Spleen (tissue), 11 donors: ENCODE results near the gene KREMEN2. TPM values are rescaled to one million over a fixed set of nuclear protein-coding genes. Genes with fewer than 3 reads are reported as not detected.
"Not testable (repeated sequence)": the region's sequence is repeated elsewhere in the genome, so short reads cannot be mapped to it uniquely, and the experiment has no call there.

Experiments
- DNase-seq: peaks from one replicate; pipeline ENCODE4 v3.0.0-alpha.2; 2020
- H3K27ac ChIP-seq, 8 donors: fragments of 200-600 bp; sonication (generic) in 7 of 8; 1 replicate in 4 of 8; 2 replicates in 4 of 8; pipeline versions ENCODE4 v1.5.0 to v1.8.0; 2016 to 2021; ENCODE audit warnings: inconsistent platforms in 4 of 8, mild to moderate bottlenecking in 4 of 8, moderate library complexity in 1 of 8
- H3K27me3 ChIP-seq, 7 donors: fragments of 200-600 bp; sonication (generic) in 6 of 7; replicated peaks in 1 of 7; 1 replicate in 4 of 7; 2 replicates in 3 of 7; pipeline versions ENCODE4 v1.5.0 to v1.8.0; 2016 to 2021; ENCODE audit warnings: inconsistent platforms in 3 of 7, mild to moderate bottlenecking in 1 of 7
- H3K36me3 ChIP-seq, 6 donors: fragments of 200-600 bp; sonication (generic) in 5 of 6; 1 replicate in 4 of 6; 2 replicates in 2 of 6; pipeline versions ENCODE4 v1.5.0 to v1.8.0; 2016 to 2021; ENCODE audit warnings: inconsistent platforms in 2 of 6
- H3K4me1 ChIP-seq, 6 donors: fragments of 200-600 bp; sonication (generic) in 5 of 6; 1 replicate in 3 of 6; 2 replicates in 3 of 6; pipeline versions ENCODE4 v1.5.0 to v1.8.0; 2016 to 2021; ENCODE audit warnings: inconsistent platforms in 3 of 6
- H3K4me3 ChIP-seq, 8 donors: fragments of 200-600 bp; sonication (generic) in 7 of 8; 1 replicate in 4 of 8; 2 replicates in 4 of 8; pipeline versions ENCODE4 v1.5.0 to v1.8.0; 2016 to 2021; ENCODE audit warnings: inconsistent platforms in 4 of 8, mild to moderate bottlenecking in 4 of 8, moderate library complexity in 2 of 8
- H3K9me3 ChIP-seq, 8 donors: fragments of 200-600 bp; sonication (generic) in 7 of 8; 1 replicate in 4 of 8; 2 replicates in 4 of 8; pipeline versions ENCODE4 v1.5.0 to v1.8.0; 2016 to 2021; ENCODE audit warnings: inconsistent platforms in 4 of 8
- POLR2A ChIP-seq, 3 donors: fragments of 450-650 bp; IDR thresholded peaks; one replicate each; pipeline ENCODE4 v1.5.1; 2017; ENCODE audit warnings: antibody characterized with exemption in 3 of 3, mild to moderate bottlenecking in 1 of 3
- POLR2AphosphoS5 ChIP-seq, 3 donors: sonication (generic); formaldehyde crosslinking; IDR thresholded peaks; one replicate each; pipeline ENCODE4 v1.5.1; 2017; ENCODE audit warnings: antibody characterized with exemption in 3 of 3
- WGBS, 5 donors: extraction: QIAGEN DNeasy Blood & Tissue Kit in 3 of 5; methylation state at CpG; one replicate each; pipeline versions ENCODE4 v1.1.5 to v1.1.7; 2013 to 2018; 5-methylcytosine and 5-hydroxymethylcytosine counted together
- intact Hi-C: fragments of 100-400 bp; cut with DNase I; formaldehyde crosslinking; loops from one replicate; pipeline ENCODE4 v1.15.0; 2023; ENCODE audit warnings: low total_unique reads
- polyA plus RNA-seq, 3 donors: library from polyadenylated mRNA; stranded (reverse); fragments of 200-250 nt; gene quantifications; one replicate each; pipeline ENCODE4 v1.2.1, GENCODE V29; 2013
- total RNA-seq, 7 donors: library from RNA; depleted of rRNA in 3 of 7; stranded (reverse); fragments of >200 nt in 3 of 7; fragmentation: NEBNext Ultra II Directional in 4 of 7; extraction: Animal tissue kit (Norgen Biotek cat#: 25700) in 4 of 7; gene quantifications; one replicate each; pipeline versions ENCODE4 v1.1.0 to v1.2.1, GENCODE V29; 2016 to 2021
- TF ChIP-seq, protein P1 (sequence below), 11 experiments: fragments of 200-600 bp in 7 of 11; fragments of 450-650 bp in 4 of 11; sonication (generic) in 4 of 11; IDR thresholded peaks in 8 of 11; conservative IDR thresholded peaks in 3 of 11; 1 replicate in 7 of 11; 2 replicates in 4 of 11; pipeline versions ENCODE4 v1.4.0 to v1.8.0; 2016 to 2021; ENCODE audit warnings: antibody characterized with exemption in 11 of 11, inconsistent platforms in 4 of 11, mild to moderate bottlenecking in 1 of 11
- donor health status: healthy with polysubstance abuse.
- donor health status: DM: no; HTN: no; CAD: no; lungs with moderate emphysema.
- donor health status: DM: no; HTN: no; CAD: no.
- donor health status: Bipolar disorder and iron deficiency.
- donor health status: healthy.
- donor health status: DM: no; HTN: no; CAD: no.
- donor health status: DM: yes; HTN: yes; CAD: no.

KREMEN2 gene
- total and polyA plus RNA-seq, 10 donors: 0.40 to 1.2 (median 0.42) TPM; not detected in 5

DNA sequence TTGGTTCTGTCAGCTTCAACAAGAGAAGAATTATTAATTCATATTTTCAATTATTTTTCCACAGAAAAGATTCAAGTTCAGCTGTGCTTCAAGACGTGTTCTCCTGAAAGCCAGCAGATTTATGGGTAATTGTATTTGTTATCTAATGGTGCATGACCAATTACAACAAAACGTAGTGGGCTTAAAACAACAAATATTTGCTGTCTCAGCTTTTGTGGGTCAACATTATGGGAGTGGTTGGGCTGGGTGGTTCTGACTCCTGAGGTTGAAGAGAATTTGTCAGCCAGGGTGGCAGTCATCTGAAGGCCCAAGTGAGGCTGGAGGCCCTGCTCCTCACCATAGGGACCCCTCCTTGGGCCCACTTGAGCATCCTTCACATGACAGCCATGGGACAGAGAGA lies 24.1 kb upstream of the KREMEN2 start:
- 87 to 94% (median 89%) methylated on average over 2 of the region's 2 CpGs for WGBS, 5 donors
- Histone ChIP-seq H3K27ac (no peak overlapping the region), H3K27me3 (no peaks in the 10 kb centered on the region), H3K4me1 (no peaks in the 10 kb centered on the region), H3K9me3 (no peaks in the 10 kb centered on the region), H3K4me3 (no peak overlapping the region), H3K36me3 (peaks cover 5 to 100% (median 75%) of the 10 kb centered on the region in 6 donors)
- no peak for DNase-seq
- TF ChIP-seq, protein P1, sequence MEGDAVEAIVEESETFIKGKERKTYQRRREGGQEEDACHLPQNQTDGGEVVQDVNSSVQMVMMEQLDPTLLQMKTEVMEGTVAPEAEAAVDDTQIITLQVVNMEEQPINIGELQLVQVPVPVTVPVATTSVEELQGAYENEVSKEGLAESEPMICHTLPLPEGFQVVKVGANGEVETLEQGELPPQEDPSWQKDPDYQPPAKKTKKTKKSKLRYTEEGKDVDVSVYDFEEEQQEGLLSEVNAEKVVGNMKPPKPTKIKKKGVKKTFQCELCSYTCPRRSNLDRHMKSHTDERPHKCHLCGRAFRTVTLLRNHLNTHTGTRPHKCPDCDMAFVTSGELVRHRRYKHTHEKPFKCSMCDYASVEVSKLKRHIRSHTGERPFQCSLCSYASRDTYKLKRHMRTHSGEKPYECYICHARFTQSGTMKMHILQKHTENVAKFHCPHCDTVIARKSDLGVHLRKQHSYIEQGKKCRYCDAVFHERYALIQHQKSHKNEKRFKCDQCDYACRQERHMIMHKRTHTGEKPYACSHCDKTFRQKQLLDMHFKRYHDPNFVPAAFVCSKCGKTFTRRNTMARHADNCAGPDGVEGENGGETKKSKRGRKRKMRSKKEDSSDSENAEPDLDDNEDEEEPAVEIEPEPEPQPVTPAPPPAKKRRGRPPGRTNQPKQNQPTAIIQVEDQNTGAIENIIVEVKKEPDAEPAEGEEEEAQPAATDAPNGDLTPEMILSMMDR (IDR thresholded peaks at IDR 0.05 in 8 of 11, conservative IDR thresholded peaks at IDR 0.05 in 3 of 11): no peak
- TF ChIP-seq POLR2A (IDR thresholded peaks at IDR 0.05): no peak
- no peak for TF ChIP-seq POLR2AphosphoS5 (IDR thresholded peaks at IDR 0.05)
- intact Hi-C loops: no loop called here

DNA sequence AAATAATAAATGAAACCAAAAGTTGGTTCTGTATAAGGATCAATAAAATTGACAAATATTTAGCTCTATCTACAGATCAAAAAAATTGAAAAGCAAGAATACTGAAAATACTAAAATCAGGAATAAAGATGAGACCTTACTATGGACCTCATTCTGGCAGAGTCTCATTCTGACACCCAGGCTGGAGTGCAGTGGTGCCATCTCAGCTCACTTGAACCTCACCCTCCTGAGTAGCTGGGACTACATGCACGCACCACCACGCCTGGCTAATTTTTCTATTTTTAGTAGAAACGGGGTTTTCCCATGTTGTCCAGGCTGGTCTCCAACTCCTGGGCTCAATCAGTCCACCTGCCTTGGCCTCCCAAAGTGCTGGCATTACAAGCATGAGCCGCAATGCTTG lies 22.0 kb upstream of the KREMEN2 start:
- peaks cover 5 to 85% (median 58%) of the 10 kb centered on the region in 6 donors for H3K36me3 ChIP-seq
- intact Hi-C loops: no loop called here
- TF ChIP-seq POLR2AphosphoS5 (IDR thresholded peaks at IDR 0.05) (no peak), POLR2A (IDR thresholded peaks at IDR 0.05) (no peak)
- TF ChIP-seq, protein P1 (IDR thresholded peaks at IDR 0.05 in 8 of 11, conservative IDR thresholded peaks at IDR 0.05 in 3 of 11): no peak
- H3K4me3 ChIP-seq: no peak overlapping the region
- no peak for DNase-seq
- no peaks in the 10 kb centered on the region for H3K4me1 ChIP-seq
- 81 to 88% (median 82%) methylated on average over 4 of the region's 4 CpGs for WGBS, 5 donors
- H3K27me3 ChIP-seq: no peaks in the 10 kb centered on the region
- no peak overlapping the region for H3K27ac ChIP-seq
- H3K9me3 ChIP-seq: no peaks in the 10 kb centered on the region

- H3K36me3 ChIP-seq: peaks cover 5 to 75% (median 44%) of the 10 kb centered on the region in 6 donors
- H3K4me3 ChIP-seq, intact Hi-C loops, DNase-seq, H3K27me3 ChIP-seq, H3K27ac ChIP-seq, H3K4me1 ChIP-seq, H3K9me3 ChIP-seq: not testable (repeated sequence)
- WGBS, 5 donors: 78 to 94% (median 86%) methylated on average over 11 to 12 of the region's 12 CpGs
Measured at GRCh38 chr16:2943716-2944115, 20.4 kb upstream of the KREMEN2 start.

- no peaks in the 10 kb centered on the region for H3K9me3 ChIP-seq
- no peak overlapping the region for H3K4me3 ChIP-seq
- 86 to 98% (median 95%) methylated on average over 4 of the region's 4 CpGs for WGBS, 5 donors
- H3K27me3 ChIP-seq: no peaks in the 10 kb centered on the region
- no peak overlapping the region for H3K27ac ChIP-seq
- H3K36me3 ChIP-seq: peaks cover 0 to 65% (median 27%) of the 10 kb centered on the region in 6 donors
- DNase-seq: no peak
- TF ChIP-seq, protein P1 (IDR thresholded peaks at IDR 0.05 in 8 of 11, conservative IDR thresholded peaks at IDR 0.05 in 3 of 11): no peak
- TF ChIP-seq POLR2AphosphoS5 (IDR thresholded peaks at IDR 0.05): no peak
- TF ChIP-seq POLR2A (IDR thresholded peaks at IDR 0.05): no peak
- intact Hi-C loops: no loop called here
- no peaks in the 10 kb centered on the region for H3K4me1 ChIP-seq
Measured at GRCh38 chr16:2946649-2947048, 17.4 kb upstream of the KREMEN2 start.
